Stimulated activated naive CD8-positive, alpha-beta T cell treated with anti-CD3 and anti-CD28 coated beads, Interleukin-15, Interleukin-2, amounts not matched to agents 100 ng/mL and 50 ng/mL, for 24 hours (primary cell): ENCODE results near the gene AFAP1.

Experiments
- H3K27ac Mint-ChIP-seq: one replicate; pipeline ENCODE4 v1.8.0; 2021; ENCODE audit warnings: mild to moderate bottlenecking, mixed read lengths
- H3K27me3 Mint-ChIP-seq: one replicate; pipeline ENCODE4 v1.8.0; 2021; ENCODE audit warnings: mixed read lengths
- H3K36me3 Mint-ChIP-seq: one replicate; pipeline ENCODE4 v1.8.0; 2021; ENCODE audit warnings: low read depth, mixed read lengths
- H3K4me1 Mint-ChIP-seq: one replicate; pipeline ENCODE4 v1.8.0; 2021; ENCODE audit warnings: low read depth, mixed read lengths
- H3K4me3 Mint-ChIP-seq: one replicate; pipeline ENCODE4 v1.8.0; 2021; ENCODE audit warnings: mild to moderate bottlenecking, mixed read lengths
- H3K9me3 Mint-ChIP-seq: one replicate; pipeline ENCODE4 v1.8.0; 2021; ENCODE audit warnings: mixed read lengths

Gene AFAP1

DNA sequence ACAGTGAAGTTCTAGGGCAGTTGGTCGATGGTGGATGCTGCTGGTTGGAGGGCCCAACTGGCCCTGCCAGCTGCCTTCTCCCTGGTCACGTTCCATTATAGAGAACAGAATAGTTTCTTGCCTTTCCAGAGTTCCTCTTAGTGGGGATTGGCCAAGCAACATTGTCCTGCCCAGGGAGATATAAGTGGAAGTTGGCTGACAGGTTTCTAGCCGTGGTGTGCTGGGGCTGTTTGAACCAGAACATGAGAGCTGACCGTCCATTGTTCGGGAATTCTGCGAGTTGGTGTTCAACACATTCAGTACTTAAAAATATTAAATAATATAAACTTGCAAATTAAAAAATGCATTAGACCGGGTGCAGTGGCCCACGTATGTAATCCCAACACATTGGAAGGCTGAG, 3.5 kb upstream of the AFAP1 start:
- Mint-ChIP-seq H3K27me3 (peaks cover 28% of the 10 kb centered on the region), H3K4me1 (peaks cover 9% of the 10 kb centered on the region), H3K36me3 (no peaks in the 10 kb centered on the region), H3K27ac (no peak overlapping the region), H3K4me3 (no peak overlapping the region), H3K9me3 (no peaks in the 10 kb centered on the region)

DNA sequence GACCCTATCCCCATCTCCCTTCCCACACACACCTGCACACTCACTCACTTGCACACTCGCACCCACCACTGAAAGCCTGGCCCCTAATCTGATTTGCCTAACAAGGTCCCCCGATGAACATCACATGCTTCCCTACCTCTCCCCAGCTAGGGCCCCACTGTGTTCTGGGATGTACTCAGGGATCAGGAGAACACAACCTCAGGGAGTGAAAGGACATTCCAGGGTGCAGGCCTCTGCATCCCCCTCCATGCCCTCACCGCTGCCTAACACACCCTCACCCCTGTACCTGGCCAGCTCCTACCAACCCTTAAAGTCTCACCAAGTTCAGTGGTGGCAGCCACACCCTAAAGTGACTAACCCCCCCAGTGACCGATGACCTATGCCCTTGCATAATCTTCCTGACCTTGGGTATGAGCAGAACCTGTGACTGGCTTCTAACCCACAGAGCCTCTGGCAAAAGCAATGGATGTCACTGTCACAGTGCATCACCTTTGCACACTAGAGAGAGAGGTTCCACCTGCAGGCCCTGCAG, 2.4 kb upstream of the AFAP1 start:
- Mint-ChIP-seq H3K4me3 (no peak overlapping the region), H3K27me3 (peaks cover 38% of the 10 kb centered on the region), H3K4me1 (peaks cover 12% of the 10 kb centered on the region), H3K9me3 (no peaks in the 10 kb centered on the region), H3K36me3 (no peaks in the 10 kb centered on the region), H3K27ac (no peak overlapping the region)

DNA sequence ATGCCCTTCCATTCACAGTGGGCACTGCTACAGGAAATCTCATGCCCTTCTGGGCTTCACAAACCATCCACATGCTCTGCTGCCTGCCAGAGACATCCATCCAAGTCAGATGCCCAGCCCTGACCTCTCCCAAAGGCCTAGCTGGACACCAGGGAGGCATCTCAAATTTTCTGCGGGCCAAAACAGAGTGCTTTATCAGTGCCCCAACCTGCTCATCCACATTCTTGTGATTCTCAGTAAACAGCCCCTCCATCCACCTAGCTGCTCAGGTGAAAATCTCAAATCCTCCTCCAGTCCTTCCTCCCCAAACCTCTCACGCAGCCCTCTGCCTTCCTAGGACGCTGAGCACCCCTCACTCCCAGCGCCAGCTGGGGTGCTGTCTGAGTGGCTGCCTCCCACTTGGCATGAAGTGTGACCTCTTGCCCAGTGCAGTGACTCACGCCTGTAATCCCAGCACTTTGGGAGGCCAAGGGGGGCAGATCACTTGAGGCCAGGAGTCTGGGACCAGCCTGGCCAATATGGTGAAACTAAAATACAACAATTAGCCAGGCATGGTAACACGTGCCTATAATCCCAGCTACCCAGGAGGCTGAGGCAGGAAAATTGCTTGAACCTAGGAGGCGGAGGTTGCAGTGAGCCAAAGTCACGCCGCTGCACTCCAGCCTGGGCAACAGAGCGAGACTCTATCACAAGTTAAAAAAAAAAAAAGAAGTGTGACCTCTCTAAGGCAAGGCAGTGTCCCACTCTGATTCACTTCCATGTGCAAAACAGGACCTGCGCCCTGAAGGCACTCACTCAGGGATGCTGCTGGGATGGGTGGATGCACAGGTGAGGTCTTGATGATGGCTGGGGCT, 1.7 kb upstream of the AFAP1 start:
- Mint-ChIP-seq H3K9me3 (no peaks in the 10 kb centered on the region), H3K36me3 (no peaks in the 10 kb centered on the region), H3K4me1 (peaks cover 16% of the 10 kb centered on the region), H3K27ac (peak overlapping the region; percentile 5), H3K4me3 (no peak overlapping the region), H3K27me3 (peaks cover 38% of the 10 kb centered on the region)

DNA sequence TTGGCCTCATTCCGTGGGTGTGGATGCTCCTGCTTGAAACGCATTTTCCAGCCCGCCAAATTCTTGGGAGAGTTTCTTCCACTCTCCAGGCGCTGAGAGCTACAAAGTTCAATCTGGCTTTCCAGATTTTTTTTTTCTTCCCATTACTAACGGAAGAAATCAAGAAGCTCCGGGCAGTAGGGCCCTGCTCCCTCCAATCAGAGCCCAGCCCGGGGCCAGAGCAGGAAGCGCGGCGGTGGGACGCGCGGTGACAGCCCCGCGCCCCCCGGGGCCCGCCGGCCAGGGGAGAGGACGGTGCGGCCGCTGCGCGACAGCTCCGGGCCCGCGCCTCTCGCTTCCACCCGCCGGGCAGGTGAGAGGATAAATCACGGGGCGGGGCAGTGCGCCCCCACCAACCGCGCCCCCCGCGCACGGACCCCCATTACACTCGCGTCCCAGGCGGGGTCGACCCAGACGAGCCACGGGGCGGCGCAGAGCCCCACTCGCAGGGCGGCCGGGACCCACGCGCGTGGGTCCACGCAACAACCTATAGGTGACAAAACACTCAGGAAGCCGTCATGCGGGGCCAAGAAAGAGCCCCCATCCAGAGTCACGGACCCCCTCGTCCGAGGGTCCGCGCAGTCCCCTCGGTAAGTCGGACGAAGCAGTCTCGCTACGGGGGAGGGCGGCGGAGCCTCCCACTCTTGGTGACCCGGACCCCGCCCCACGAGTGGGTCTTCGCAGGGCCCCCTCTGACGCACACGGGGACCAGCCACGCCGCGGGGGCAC, 868 bp downstream of the AFAP1 start:
- H3K4me1 Mint-ChIP-seq: peaks cover 21% of the 10 kb centered on the region
- H3K4me3 Mint-ChIP-seq: peak overlapping the region; percentile 81
- peaks cover 42% of the 10 kb centered on the region for H3K27me3 Mint-ChIP-seq
- no peaks in the 10 kb centered on the region for H3K9me3 Mint-ChIP-seq
- H3K36me3 Mint-ChIP-seq: no peaks in the 10 kb centered on the region
- H3K27ac Mint-ChIP-seq: peak overlapping the region; percentile 14

DNA sequence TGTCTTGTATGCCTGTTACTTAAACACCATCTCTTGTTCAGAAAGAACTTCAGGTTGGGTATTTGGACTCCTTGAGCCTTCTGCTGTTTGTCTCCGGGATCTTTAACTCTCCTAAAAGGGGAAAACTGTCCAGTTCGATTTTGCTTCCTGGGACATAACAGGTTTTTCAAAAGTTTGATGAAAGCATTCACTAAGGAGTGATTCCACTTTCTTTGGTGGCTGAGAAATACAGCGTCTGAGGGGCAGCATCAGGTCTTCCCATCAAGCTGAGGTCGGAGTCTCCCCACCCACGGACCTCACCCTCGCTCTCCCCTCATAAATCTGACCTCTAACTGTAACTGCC, 1.4 kb downstream of the AFAP1 start:
- Mint-ChIP-seq H3K27ac (peak overlapping the region; percentile 14), H3K9me3 (no peaks in the 10 kb centered on the region), H3K27me3 (peaks cover 46% of the 10 kb centered on the region), H3K36me3 (no peaks in the 10 kb centered on the region), H3K4me3 (peak overlapping the region; percentile 81), H3K4me1 (peaks cover 21% of the 10 kb centered on the region)

DNA sequence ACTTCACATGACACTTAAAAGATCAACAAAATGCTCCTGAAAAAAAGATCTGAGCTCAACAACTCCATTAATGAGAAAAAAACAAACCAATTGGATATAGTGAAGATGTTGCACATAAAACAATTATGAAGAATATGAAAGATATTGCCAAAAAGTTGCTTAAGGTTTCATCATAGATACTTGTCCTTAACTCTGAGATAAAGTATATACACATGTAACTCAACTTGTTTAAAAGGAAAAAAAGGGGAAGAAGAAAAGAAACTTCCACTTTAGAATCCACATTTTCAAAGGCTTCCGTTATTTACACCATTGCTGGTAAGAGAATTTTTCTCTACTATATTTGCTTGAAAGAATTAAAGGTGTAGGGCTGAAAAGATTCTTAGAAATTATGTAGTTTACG, 2.7 kb downstream of the AFAP1 start:
- H3K27me3 Mint-ChIP-seq: peaks cover 46% of the 10 kb centered on the region
- no peak overlapping the region for H3K4me3 Mint-ChIP-seq
- H3K36me3 Mint-ChIP-seq: no peaks in the 10 kb centered on the region
- no peaks in the 10 kb centered on the region for H3K9me3 Mint-ChIP-seq
- H3K4me1 Mint-ChIP-seq: peaks cover 21% of the 10 kb centered on the region
- no peak overlapping the region for H3K27ac Mint-ChIP-seq

DNA sequence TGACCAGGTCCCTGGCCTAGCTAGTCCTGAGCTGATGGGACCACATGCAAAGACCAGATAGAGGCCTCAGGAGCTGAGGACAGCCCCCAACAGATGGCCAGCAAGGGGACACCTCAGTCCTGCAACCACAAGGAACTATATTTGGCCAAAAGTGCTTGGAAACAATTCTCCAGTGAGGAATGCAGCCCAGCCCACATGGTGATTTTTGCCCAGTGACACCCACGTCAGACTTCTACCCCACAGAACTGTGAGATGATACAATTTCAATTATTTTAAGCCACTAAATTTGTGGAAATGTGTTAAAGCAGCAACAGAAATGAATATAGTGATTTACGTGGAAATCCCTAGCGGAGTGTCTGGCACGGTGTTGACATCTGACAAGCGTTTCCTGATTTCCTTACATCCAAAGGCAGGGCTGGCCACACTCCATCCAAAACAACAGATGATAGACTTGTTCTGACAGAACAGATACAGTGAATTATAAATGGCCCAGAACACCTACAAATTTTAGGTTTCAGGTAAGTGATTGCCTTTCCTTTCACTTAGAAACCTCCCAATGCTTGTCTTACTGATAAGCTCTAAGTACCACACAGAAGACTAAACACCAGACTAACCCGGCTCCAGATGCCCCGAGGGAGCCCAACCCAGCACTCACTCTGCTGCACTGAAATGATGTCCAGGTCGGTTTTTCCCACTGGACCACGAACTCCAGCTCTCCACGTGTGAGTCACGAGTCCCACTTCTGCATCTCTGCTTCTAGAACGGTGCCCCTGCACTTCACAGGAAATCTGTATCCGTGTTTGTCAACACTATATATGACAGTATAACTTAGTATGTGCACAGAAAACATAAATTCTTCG, 5.8 kb downstream of the AFAP1 start:
- no peak overlapping the region for H3K4me3 Mint-ChIP-seq
- no peak overlapping the region for H3K27ac Mint-ChIP-seq
- peaks cover 3% of the 10 kb centered on the region for H3K36me3 Mint-ChIP-seq
- peaks cover 38% of the 10 kb centered on the region for H3K27me3 Mint-ChIP-seq
- H3K9me3 Mint-ChIP-seq: no peaks in the 10 kb centered on the region
- peaks cover 21% of the 10 kb centered on the region for H3K4me1 Mint-ChIP-seq

DNA sequence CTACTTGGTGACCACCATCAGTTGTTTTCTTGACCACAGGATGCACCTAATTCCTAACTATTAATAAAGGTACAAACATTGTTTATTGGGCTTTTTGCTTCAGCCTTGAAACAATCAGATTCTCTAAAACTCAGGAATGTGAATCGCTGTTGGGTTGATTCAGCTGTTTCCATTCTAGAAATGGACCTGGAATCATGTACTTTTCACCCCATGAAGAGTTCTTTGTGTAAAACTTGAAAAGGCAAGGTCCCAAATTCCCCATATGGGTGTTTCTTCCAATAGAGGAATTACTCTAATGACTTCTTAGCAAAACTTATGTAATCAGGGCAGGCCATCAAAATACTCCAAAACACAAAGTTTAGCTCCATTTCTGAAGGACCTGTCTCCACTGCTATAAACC, 7.4 kb downstream of the AFAP1 start:
- H3K4me3 Mint-ChIP-seq: no peak overlapping the region

DNA sequence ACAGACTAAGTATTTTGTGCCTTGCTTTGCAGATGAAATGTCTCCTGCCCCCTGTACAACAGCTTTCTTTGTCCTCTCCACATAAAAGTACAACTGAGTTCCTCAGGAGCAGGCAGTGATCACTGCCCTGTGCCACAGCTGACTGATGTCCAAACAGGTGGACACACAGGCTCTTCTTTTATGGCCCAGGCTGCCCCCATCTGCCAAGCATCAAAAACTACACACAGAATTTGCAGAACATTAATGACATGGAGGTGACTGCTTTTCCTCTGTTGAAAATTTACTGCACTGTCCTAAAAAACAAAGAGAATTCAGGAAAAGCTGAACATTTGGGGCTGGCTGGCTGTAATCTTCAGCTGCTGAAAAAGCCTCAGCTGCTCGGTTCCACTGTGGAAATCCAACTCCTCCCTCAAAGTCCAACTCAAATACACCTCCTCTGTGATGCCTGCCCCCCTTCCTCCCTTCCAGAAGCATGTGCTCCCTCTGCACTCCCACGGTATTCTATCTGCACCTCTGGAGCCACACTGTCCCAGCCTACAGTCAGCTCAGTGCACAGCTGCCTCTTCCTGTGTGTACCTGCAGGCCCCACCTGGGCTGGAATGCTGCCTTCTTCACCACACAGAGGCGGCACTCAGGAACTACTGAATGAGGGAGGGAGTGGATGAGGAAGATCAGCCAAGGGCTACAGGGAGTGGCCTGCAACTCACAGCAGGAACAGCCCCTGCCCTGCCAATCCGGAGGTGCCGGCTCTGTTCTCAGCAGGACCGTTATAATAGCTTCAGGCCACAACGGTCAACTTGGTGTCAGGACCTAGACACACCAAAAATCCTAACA, 10.3 kb downstream of the AFAP1 start:
- peaks cover 9% of the 10 kb centered on the region for H3K27me3 Mint-ChIP-seq
- H3K36me3 Mint-ChIP-seq: peaks cover 3% of the 10 kb centered on the region
- H3K9me3 Mint-ChIP-seq: no peaks in the 10 kb centered on the region
- H3K4me1 Mint-ChIP-seq: no peaks in the 10 kb centered on the region
- no peak overlapping the region for H3K27ac Mint-ChIP-seq
- no peak overlapping the region for H3K4me3 Mint-ChIP-seq

More for the DNA sequence above, 7.4 kb downstream of the AFAP1 start:
- Mint-ChIP-seq H3K27ac (no peak overlapping the region), H3K4me1 (peaks cover 9% of the 10 kb centered on the region), H3K27me3 (peaks cover 26% of the 10 kb centered on the region), H3K9me3 (no peaks in the 10 kb centered on the region), H3K36me3 (peaks cover 3% of the 10 kb centered on the region)

DNA sequence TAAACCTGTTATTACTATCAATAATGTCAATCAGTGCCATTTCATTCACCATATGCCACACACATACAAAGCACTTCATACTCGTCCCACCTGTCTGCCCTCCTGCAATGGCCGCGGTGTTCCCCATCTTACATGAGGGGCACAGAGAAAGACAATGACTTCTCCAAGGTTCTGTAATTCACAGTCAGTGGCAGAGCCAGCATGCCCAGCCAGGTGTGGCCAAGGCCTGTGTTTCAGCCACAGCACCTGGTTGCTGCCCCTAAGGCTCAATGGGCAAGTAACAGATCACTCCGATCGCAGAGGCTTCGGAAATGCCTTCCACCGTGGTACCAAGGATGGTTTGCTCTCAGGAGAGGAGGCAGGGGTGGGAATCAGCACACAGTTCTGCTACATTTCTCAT, 10.9 kb downstream of the AFAP1 start:
- Mint-ChIP-seq H3K27ac (no peak overlapping the region), H3K36me3 (peaks cover 3% of the 10 kb centered on the region), H3K27me3 (peaks cover 3% of the 10 kb centered on the region), H3K9me3 (no peaks in the 10 kb centered on the region), H3K4me1 (no peaks in the 10 kb centered on the region), H3K4me3 (no peak overlapping the region)

DNA sequence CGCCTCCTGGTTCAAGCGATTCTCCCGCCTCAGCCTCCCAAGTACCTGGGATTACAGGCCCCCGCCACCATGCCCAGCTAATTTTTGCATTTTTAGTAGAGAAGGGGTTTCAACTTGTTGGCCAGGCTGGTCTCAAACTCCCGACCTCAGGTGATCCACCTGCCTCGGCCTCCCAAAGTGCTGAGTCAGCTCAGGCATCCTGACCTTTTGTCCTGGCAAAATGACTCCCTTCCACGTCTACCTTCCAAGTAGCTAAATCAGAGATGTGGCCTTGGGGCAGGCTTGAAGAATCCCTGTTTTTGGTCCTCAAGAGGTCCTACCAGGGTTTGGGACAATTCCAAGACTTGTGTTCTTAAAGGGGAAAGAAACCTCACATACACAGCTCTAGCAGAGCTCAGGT, 12.8 kb downstream of the AFAP1 start:
- Mint-ChIP-seq H3K27me3 (no peaks in the 10 kb centered on the region), H3K27ac (no peak overlapping the region)

DNA sequence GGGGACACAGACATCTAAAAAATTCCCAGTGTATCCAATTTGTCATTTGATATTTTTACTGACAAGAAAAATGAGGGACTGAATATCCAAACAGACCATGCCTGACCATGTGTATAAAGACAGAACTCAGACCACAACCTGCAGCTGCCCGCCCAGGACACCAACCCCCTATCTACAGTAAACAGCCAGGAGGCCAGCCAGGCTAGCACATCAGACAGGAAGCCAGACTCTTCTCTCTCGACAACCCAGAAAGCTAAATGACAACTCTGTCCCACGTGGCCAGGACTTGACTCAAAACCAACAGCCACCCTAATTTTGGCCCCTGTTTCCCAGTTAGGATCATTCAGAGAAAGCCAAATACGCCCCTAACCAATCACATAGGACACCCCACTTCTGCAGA, 15.1 kb downstream of the AFAP1 start:
- no peak overlapping the region for H3K4me3 Mint-ChIP-seq
- H3K27ac Mint-ChIP-seq: no peak overlapping the region
- peaks cover 3% of the 10 kb centered on the region for H3K36me3 Mint-ChIP-seq
- H3K4me1 Mint-ChIP-seq: no peaks in the 10 kb centered on the region
- H3K27me3 Mint-ChIP-seq: no peaks in the 10 kb centered on the region
- no peaks in the 10 kb centered on the region for H3K9me3 Mint-ChIP-seq

More for the DNA sequence above, 12.8 kb downstream of the AFAP1 start:
- Mint-ChIP-seq H3K36me3 (peaks cover 3% of the 10 kb centered on the region), H3K4me3 (no peak overlapping the region), H3K9me3 (no peaks in the 10 kb centered on the region), H3K4me1 (no peaks in the 10 kb centered on the region)

DNA sequence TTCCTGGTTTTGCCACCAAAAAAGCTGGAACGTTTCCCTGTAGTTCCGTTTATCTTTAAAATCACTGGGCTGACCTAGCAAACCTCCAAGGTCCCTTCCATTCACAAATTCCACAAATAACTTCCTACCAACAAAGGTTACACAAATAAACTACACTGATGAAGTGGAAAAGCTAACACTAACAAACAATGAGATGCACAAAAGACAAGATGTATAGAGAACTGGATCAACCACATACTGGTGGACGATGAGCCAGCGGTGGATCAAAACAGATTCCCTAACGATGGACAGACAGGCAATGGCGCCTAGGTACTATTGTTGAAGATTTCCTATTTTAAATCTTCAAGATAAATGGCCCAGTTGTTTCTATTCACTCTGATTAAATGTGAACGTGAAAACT, 15.5 kb downstream of the AFAP1 start:
- Mint-ChIP-seq H3K27ac (no peak overlapping the region), H3K36me3 (no peaks in the 10 kb centered on the region), H3K4me1 (no peaks in the 10 kb centered on the region), H3K9me3 (no peaks in the 10 kb centered on the region), H3K4me3 (no peak overlapping the region), H3K27me3 (no peaks in the 10 kb centered on the region)

DNA sequence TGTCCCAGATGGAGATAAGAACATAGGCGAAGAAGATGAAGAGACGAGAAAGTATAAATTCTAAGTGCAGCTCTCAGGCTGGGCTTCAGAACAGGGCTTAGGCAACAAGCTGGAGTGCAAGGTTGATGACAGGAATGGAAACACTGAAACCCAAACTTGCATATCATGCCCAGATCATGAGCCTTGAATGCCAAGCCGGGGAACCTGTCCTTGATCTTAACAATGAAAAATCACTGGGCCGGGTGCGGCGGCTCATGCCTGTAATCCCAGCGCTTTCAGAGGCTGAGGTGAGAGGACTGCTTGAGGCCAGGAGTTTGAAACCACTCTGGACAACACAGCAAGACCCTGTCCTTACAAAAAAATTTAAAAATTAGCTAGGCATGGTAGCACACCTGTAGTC, 17.2 kb downstream of the AFAP1 start:
- H3K4me1 Mint-ChIP-seq: peaks cover 4% of the 10 kb centered on the region
- H3K4me3 Mint-ChIP-seq: no peak overlapping the region
- H3K36me3 Mint-ChIP-seq: no peaks in the 10 kb centered on the region
- no peaks in the 10 kb centered on the region for H3K9me3 Mint-ChIP-seq
- H3K27ac Mint-ChIP-seq: no peak overlapping the region
- no peaks in the 10 kb centered on the region for H3K27me3 Mint-ChIP-seq
